Measurements from ENCODE around the gene BICRAL.

The BICRAL gene

DNA sequence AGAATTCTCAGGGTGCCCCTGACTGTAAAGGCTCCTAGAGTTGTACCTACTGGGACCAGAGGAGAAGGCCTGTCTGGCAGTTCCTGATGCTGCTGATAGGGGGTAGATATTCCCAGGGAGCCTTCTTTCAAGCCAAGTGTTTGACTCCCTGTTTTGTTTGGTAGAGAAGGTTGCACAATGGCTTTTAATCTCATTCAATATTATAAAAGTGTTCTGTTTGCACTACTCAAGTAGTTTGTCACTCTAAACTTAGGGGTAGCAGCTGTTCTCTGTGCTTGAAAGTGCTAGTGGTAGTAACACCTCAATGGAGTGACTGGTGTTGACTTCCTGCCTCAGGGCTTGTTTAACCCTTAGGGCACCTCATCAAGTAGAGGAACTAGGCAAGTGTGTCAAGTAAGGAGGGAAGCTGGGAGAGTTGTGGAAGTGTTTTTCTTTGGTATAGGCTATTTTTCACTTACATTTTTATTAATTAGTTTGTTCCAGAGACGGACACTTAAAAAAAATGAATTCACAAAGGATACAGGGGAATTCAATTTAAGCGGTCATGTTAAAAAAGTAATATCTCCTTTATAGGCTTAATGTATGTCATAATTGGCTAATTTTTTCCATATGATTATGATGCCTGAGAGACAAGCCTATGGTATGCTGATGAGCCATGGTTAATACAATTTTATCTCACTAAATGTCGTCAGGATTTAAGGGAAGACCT is 38.1 kb downstream of the BICRAL start:
- H3K4me1 ChIP-seq (ENCODE audit: control insufficient read depth, low read length), result peaks cover 19% of the 10 kb centered on the region
- TF ChIP-seq, protein P1, sequence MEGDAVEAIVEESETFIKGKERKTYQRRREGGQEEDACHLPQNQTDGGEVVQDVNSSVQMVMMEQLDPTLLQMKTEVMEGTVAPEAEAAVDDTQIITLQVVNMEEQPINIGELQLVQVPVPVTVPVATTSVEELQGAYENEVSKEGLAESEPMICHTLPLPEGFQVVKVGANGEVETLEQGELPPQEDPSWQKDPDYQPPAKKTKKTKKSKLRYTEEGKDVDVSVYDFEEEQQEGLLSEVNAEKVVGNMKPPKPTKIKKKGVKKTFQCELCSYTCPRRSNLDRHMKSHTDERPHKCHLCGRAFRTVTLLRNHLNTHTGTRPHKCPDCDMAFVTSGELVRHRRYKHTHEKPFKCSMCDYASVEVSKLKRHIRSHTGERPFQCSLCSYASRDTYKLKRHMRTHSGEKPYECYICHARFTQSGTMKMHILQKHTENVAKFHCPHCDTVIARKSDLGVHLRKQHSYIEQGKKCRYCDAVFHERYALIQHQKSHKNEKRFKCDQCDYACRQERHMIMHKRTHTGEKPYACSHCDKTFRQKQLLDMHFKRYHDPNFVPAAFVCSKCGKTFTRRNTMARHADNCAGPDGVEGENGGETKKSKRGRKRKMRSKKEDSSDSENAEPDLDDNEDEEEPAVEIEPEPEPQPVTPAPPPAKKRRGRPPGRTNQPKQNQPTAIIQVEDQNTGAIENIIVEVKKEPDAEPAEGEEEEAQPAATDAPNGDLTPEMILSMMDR (IDR thresholded peaks at IDR 0.05; ENCODE audit: low read depth, low read length, poor library complexity, severe bottlenecking), result no peak
- TF ChIP-seq EZH2phosphoT487 (IDR thresholded peaks at IDR 0.05; ENCODE audit: borderline replicate concordance, low read length), result no peak
- H3K4me3 ChIP-seq (ENCODE audit: low read length), result no peak overlapping the region
- H3K36me3 ChIP-seq (ENCODE audit: control insufficient read depth, low read length), result peaks cover 8% of the 10 kb centered on the region
- no peaks in the 10 kb centered on the region for H3K9me2 ChIP-seq (replicated peaks; ENCODE audit: control insufficient read depth, low read length)
- no peaks in the 10 kb centered on the region for H3K79me2 ChIP-seq (ENCODE audit: control insufficient read depth, low read length)
- no peaks in the 10 kb centered on the region for H3F3A ChIP-seq (ENCODE audit: control insufficient read depth, insufficient read depth)
- no peaks in the 10 kb centered on the region for H3K27me3 ChIP-seq (ENCODE audit: control insufficient read depth, low read length)
- H3K9me3 ChIP-seq (ENCODE audit: control insufficient read depth, insufficient read depth, low read length), result no peaks in the 10 kb centered on the region
- H4K20me1 ChIP-seq (ENCODE audit: control insufficient read depth, insufficient read depth, low read depth, low read length), result no peaks in the 10 kb centered on the region
- no peak overlapping the region for H3K4me2 ChIP-seq (ENCODE audit: low read length)
- H3K27ac ChIP-seq (ENCODE audit: low read depth, low read length), result no peak overlapping the region

DNA sequence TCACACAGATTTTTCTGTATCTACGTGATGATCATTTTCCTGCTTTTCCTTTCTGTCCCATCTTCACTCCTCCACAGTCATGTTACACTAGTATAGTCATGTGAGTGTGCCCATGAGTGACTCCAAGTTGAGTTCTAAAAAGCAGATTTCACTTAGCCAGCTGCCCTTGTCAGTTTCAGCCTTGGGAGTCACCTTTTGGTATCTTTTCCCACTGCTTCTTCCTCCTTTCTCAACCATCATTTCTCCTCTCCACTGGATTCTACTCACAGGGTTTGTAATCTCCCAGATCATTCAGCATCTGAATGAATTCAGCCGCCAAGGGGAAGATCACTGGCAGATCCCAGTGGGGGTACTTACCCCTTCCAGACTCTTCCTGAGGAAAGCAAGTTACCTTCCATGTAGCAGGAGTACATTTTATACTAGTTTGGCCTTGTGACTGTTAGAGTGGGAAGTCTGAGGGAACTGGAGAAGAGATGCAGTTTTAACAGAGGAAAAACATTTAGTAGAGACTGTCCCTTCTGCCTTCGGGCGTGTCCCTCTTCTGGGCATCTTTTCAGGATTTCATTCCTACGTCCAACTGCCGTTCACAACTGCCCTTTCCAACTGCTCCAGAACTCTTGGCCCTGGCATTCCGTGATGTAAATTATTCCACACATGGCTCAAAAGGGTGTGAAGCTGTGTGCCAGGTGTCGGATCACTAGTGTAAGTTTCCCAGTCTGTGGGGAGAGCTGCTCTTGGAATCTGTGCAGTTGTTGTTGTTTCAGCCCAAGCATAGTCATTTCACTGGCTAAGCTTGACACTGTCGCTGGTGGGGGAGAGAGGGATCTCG is 38.9 kb downstream of the BICRAL start:
- Histone ChIP-seq H3K79me2 (ENCODE audit: control insufficient read depth, low read length) (no peaks in the 10 kb centered on the region), H3K36me3 (ENCODE audit: control insufficient read depth, low read length) (peaks cover 8% of the 10 kb centered on the region), H4K20me1 (ENCODE audit: control insufficient read depth, insufficient read depth, low read depth, low read length) (no peaks in the 10 kb centered on the region), H3K4me3 (ENCODE audit: low read length) (no peak overlapping the region), H3K9me2 (replicated peaks; ENCODE audit: control insufficient read depth, low read length) (no peaks in the 10 kb centered on the region), H3K4me2 (ENCODE audit: low read length) (no peak overlapping the region), H3K27ac (ENCODE audit: low read depth, low read length) (no peak overlapping the region), H3K4me1 (ENCODE audit: control insufficient read depth, low read length) (peaks cover 19% of the 10 kb centered on the region), H3K27me3 (ENCODE audit: control insufficient read depth, low read length) (no peaks in the 10 kb centered on the region), H3F3A (ENCODE audit: control insufficient read depth, insufficient read depth) (no peaks in the 10 kb centered on the region), H3K9me3 (ENCODE audit: control insufficient read depth, insufficient read depth, low read length) (no peaks in the 10 kb centered on the region)
- TF ChIP-seq EZH2phosphoT487 (IDR thresholded peaks at IDR 0.05; ENCODE audit: borderline replicate concordance, low read length), result no peak
- TF ChIP-seq, protein P1 (IDR thresholded peaks at IDR 0.05; ENCODE audit: low read depth, low read length, poor library complexity, severe bottlenecking), result no peak

DNA sequence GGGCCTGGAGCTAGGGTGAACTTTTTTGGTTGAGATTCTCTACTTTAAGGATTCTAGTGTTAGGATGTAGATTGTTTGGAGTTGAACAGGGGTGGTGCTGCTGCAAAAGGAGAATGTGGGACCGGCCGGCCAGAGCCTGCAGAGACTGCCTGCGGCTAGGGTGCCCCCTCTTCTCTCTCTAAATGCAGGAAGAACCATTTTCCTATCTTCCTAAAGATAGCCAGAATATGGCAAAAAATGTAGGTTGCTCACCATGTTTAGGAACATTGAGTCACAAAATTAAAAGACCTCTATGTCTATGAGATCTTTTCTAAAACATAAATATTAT is 39.5 kb downstream of the BICRAL start:
- H3K9me2 ChIP-seq (replicated peaks; ENCODE audit: control insufficient read depth, low read length), result no peaks in the 10 kb centered on the region
- H3K9me3 ChIP-seq (ENCODE audit: control insufficient read depth, insufficient read depth, low read length), result no peaks in the 10 kb centered on the region
- TF ChIP-seq EZH2phosphoT487 (IDR thresholded peaks at IDR 0.05; ENCODE audit: borderline replicate concordance, low read length), result no peak
- TF ChIP-seq, protein P1 (IDR thresholded peaks at IDR 0.05; ENCODE audit: low read depth, low read length, poor library complexity, severe bottlenecking), result no peak
- no peaks in the 10 kb centered on the region for H4K20me1 ChIP-seq (ENCODE audit: control insufficient read depth, insufficient read depth, low read depth, low read length)
- no peak overlapping the region for H3K4me2 ChIP-seq (ENCODE audit: low read length)
- H3K27me3 ChIP-seq (ENCODE audit: control insufficient read depth, low read length), result no peaks in the 10 kb centered on the region
- no peaks in the 10 kb centered on the region for H3K79me2 ChIP-seq (ENCODE audit: control insufficient read depth, low read length)
- H3K4me3 ChIP-seq (ENCODE audit: low read length), result no peak overlapping the region
- no peak overlapping the region for H3K27ac ChIP-seq (ENCODE audit: low read depth, low read length)
- peaks cover 19% of the 10 kb centered on the region for H3K4me1 ChIP-seq (ENCODE audit: control insufficient read depth, low read length)
- H3K36me3 ChIP-seq (ENCODE audit: control insufficient read depth, low read length), result peaks cover 8% of the 10 kb centered on the region
- no peaks in the 10 kb centered on the region for H3F3A ChIP-seq (ENCODE audit: control insufficient read depth, insufficient read depth)
